IMR-90 (cell line): ENCODE data around the gene CACNA2D3. TPM values are rescaled to one million over a fixed set of nuclear protein-coding genes. Genes with fewer than 3 reads are reported as not detected.

Experiments used
- ATAC-seq: fragments of 200-7000 bp; cut with Tn5 transposase; 2 replicates; pipeline ENCODE4 v1.9.1; 2020; ENCODE audit warnings: low read depth, mild to moderate bottlenecking, moderate library complexity
- BruUV-seq: library from RNA; stranded (reverse); fragments of 400-500 nt; replicated peaks from 2 replicates; lab custom pipeline; 2021; lab: Mats Ljungman, UMichigan
- CTCF ChIA-PET: fragments of 300-600 bp; formaldehyde crosslinking; extraction: SDS; loops from one replicate; lab custom pipeline; 2021; ENCODE audit warnings: antibody characterized with exemption; lab: Yijun Ruan, JAX
- POLR2A ChIA-PET: fragments of 300-600 bp; sonication (Branson Sonifier 250); formaldehyde crosslinking; loops from one replicate; lab custom pipeline; 2022; ENCODE audit warnings: antibody characterized with exemption; ENCODE audit not compliant: unreplicated experiment; lab: Charles Lee
- DNase-seq: peaks from one replicate; pipeline ENCODE4 v3.0.0; 2013
- H2AFZ ChIP-seq: replicated peaks from 2 replicates; pipeline ENCODE3; 2013; ENCODE audit warnings: low read length, mild to moderate bottlenecking; ENCODE audit not compliant: poor library complexity
- H2AK5ac ChIP-seq: 2 replicates; pipeline ENCODE4 v1.6.1; 2013; ENCODE audit warnings: low read depth, low read length, inconsistent platforms
- H2AK9ac ChIP-seq: replicated peaks from 2 replicates; pipeline ENCODE3; 2013; ENCODE audit warnings: mild to moderate bottlenecking, low read depth, low read length, moderate library complexity; ENCODE audit not compliant: poor library complexity
- H2BK120ac ChIP-seq: 2 replicates; pipeline ENCODE4 v1.6.1; 2013; ENCODE audit warnings: low read depth, low read length, inconsistent platforms
- H2BK15ac ChIP-seq: 3 replicates; pipeline ENCODE4 v1.6.1; 2013; ENCODE audit warnings: low read depth, low read length, inconsistent platforms
- H2BK20ac ChIP-seq: 2 replicates; pipeline ENCODE4 v1.6.1; 2013; ENCODE audit warnings: low read depth, mild to moderate bottlenecking, inconsistent platforms, low read length, moderate library complexity
- H2BK5ac ChIP-seq: 2 replicates; pipeline ENCODE4 v1.6.1; 2013; ENCODE audit warnings: mild to moderate bottlenecking, low read depth, low read length, inconsistent platforms; ENCODE audit not compliant: poor library complexity, severe bottlenecking
- H3K14ac ChIP-seq: replicated peaks from 2 replicates; pipeline ENCODE4 v1.6.1; 2013; ENCODE audit warnings: low read depth, low read length, inconsistent platforms
- H3K18ac ChIP-seq: 2 replicates; pipeline ENCODE4 v1.6.1; 2013; ENCODE audit warnings: low read depth, low read length, control low read depth
- H3K23ac ChIP-seq: 2 replicates; pipeline ENCODE4 v1.6.1; 2013; ENCODE audit warnings: low read depth, low read length, inconsistent platforms
- H3K27ac ChIP-seq: 2 replicates; pipeline ENCODE4 v1.5.1; 2013; ENCODE audit warnings: mild to moderate bottlenecking, control low read depth, low read length; ENCODE audit not compliant: insufficient read depth
- H3K27me3 ChIP-seq: 2 replicates; pipeline ENCODE4 v1.6.1; 2013; ENCODE audit warnings: low read length; ENCODE audit not compliant: control insufficient read depth, insufficient read depth
- H3K36me3 ChIP-seq: 2 replicates; pipeline ENCODE4 v1.6.1; 2013; ENCODE audit warnings: low read length, mixed read lengths; ENCODE audit not compliant: control insufficient read depth, insufficient read depth
- H3K4ac ChIP-seq: 2 replicates; pipeline ENCODE4 v1.6.1; 2013; ENCODE audit warnings: low read depth, low read length, inconsistent platforms
- H3K4me1 ChIP-seq: 2 replicates; pipeline ENCODE4 v1.6.1; 2013; ENCODE audit warnings: low read length, mixed read lengths; ENCODE audit not compliant: control insufficient read depth, insufficient read depth
- H3K4me2 ChIP-seq: 2 replicates; pipeline ENCODE4 v1.6.1; 2013; ENCODE audit warnings: low read depth, mild to moderate bottlenecking, control low read depth, low read length, moderate library complexity
- H3K4me3 ChIP-seq: 2 replicates; pipeline ENCODE4 v1.5.1; 2013; ENCODE audit warnings: low read depth, mild to moderate bottlenecking, control low read depth, low read length, moderate library complexity; ENCODE audit not compliant: insufficient read depth
- H3K56ac ChIP-seq: 2 replicates; pipeline ENCODE4 v1.6.1; 2013; ENCODE audit warnings: low read length, inconsistent platforms; ENCODE audit not compliant: insufficient read depth; ENCODE audit errors: extremely low read depth
- H3K79me1 ChIP-seq, 2 experiments: 2 replicates each; pipeline ENCODE4 v1.6.1; 2013; ENCODE audit warnings: low read length in 2 of 2, inconsistent platforms in 1 of 2, low read depth in 1 of 2
- H3K9ac ChIP-seq: 2 replicates; pipeline ENCODE4 v1.6.1; 2013; ENCODE audit warnings: low read depth, low read length, control low read depth
- H3K9me1 ChIP-seq: 2 replicates; pipeline ENCODE4 v1.6.1; 2013; ENCODE audit warnings: low read length, inconsistent platforms; ENCODE audit not compliant: insufficient read depth
- H3K9me3 ChIP-seq: 2 replicates; pipeline ENCODE4 v1.6.1; 2013; ENCODE audit warnings: low read length; ENCODE audit not compliant: control insufficient read depth, insufficient read depth
- H4K20me1 ChIP-seq: 2 replicates; pipeline ENCODE4 v1.6.1; 2013; ENCODE audit warnings: low read length, inconsistent platforms; ENCODE audit not compliant: insufficient read depth
- H4K5ac ChIP-seq: 2 replicates; pipeline ENCODE4 v1.6.1; 2013; ENCODE audit warnings: mild to moderate bottlenecking, low read depth, low read length, control low read depth
- H4K8ac ChIP-seq, 2 experiments: 2 replicates each; pipeline ENCODE4 v1.6.1; 2013; ENCODE audit warnings: low read depth in 2 of 2, low read length in 2 of 2, control low read depth in 1 of 2, inconsistent platforms in 1 of 2
- H4K91ac ChIP-seq: 2 replicates; pipeline ENCODE4 v1.6.1; 2013; ENCODE audit warnings: low read depth, low read length, inconsistent platforms; ENCODE audit not compliant: insufficient read depth
- BHLHE40 ChIP-seq: fragments of 150-350 bp; IDR thresholded peaks from 2 replicates; pipeline ENCODE4 v1.6.1; 2016; ENCODE audit warnings: mild to moderate bottlenecking, low read depth, low read length
- WGBS, 2 experiments: methylation state at CpG; one replicate each; pipeline versions ENCODE4 v1.1.5 to v1.1.7; 2013; ENCODE audit warnings: missing lambda C conversion rate in 2 of 2; ENCODE audit not compliant: insufficient read length in 1 of 2; ENCODE audit errors: extremely low coverage in 2 of 2; 5-methylcytosine and 5-hydroxymethylcytosine counted together
- dilution Hi-C: fragments of 300-500 bp; cut with HindIII; formaldehyde crosslinking; loops from one replicate; pipeline ENCODE4 v1.14.3; 2018; ENCODE audit warnings: low sequenced_read_pairs; ENCODE audit not compliant: unreplicated experiment
- in situ Hi-C: fragments of 300-500 bp; cut with MboI; formaldehyde crosslinking; loops from 3 replicates; pipeline ENCODE4 v1.14.3; 2019; ENCODE audit warnings: low sequenced_read_pairs, inconsistent platforms, mixed read lengths
- intact Hi-C: fragments of 100-400 bp; cut with micrococcal nuclease; formaldehyde crosslinking; loops from 2 replicates; pipeline ENCODE4 v1.10.0; 2022
- polyA plus RNA-seq, 3 experiments: library from polyadenylated mRNA; depleted of rRNA; stranded (reverse); fragments of >200 nt; gene quantifications; 2 replicates each; pipeline ENCODE4 v1.2.3, GENCODE V29; 2012; ENCODE audit warnings: low replicate concordance in 1 of 3
- total RNA-seq: library from RNA; depleted of rRNA; stranded (reverse); fragments of >200 nt; gene quantifications from 2 replicates; pipeline ENCODE4 v1.2.3, GENCODE V29; 2012

The CACNA2D3 gene
- total and polyA plus RNA-seq, 2 of the 4 experiments (the other 2 are of a cell fraction): 0.36 to 0.41 TPM

DNA sequence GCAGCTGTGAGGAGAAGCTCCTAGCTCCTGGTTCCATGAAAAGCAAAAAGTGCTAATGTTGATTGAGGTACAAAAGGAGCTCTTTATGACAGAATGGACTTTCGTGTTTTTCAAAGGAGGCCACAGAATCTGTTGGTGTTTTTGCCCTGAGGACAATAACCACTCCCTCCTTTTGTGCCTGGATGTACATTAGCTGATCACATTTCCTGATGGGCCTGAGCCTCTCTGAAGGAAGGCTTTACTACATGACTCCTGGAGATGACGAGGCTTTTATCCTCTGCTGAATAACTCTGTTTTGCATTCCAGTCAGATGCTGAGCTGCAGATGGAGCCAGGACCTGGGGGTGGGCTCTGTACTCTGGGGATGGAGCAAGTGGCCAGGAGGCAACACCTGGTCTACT, 301.9 kb downstream of the CACNA2D3 start:
- Histone ChIP-seq H4K8ac (no peak overlapping the region), H2AK5ac (no peak overlapping the region), H2BK120ac (no peak overlapping the region), H3K79me1 (no peaks in the 10 kb centered on the region), H3K9me3 (no peaks in the 10 kb centered on the region), H3K4me1 (no peaks in the 10 kb centered on the region), H2BK20ac (no peak overlapping the region), H4K91ac (no peak overlapping the region), H4K5ac (no peak overlapping the region), H3K14ac (no peak overlapping the region), H3K4me2 (no peak overlapping the region), H4K20me1 (no peaks in the 10 kb centered on the region), H3K18ac (no peak overlapping the region), H2BK5ac (no peak overlapping the region), H2AK9ac (no peak overlapping the region), H3K27ac (no peak overlapping the region), H3K23ac (no peak overlapping the region), H3K56ac (no peak overlapping the region), H3K9ac (no peak overlapping the region), H3K27me3 (no peaks in the 10 kb centered on the region), H3K36me3 (no peaks in the 10 kb centered on the region), H2BK15ac (no peak overlapping the region), H2AFZ (no peak overlapping the region), H3K4me3 (no peak overlapping the region), H3K9me1 (no peaks in the 10 kb centered on the region), H3K4ac (no peak overlapping the region)
- DNase-seq: no peak
- POLR2A ChIA-PET: interaction anchor here (0.6 kb wide), 1 partner anchor 281 kb away, joined by 3 read pairs; no protein-coding TSS in a partner anchor
- no peak for ATAC-seq
- CTCF ChIA-PET: no interaction called here
- no TSS peak for BruUV-seq
- no peak for TF ChIP-seq BHLHE40
- dilution Hi-C loops (no loop called here), in situ Hi-C loops (loop anchor here (10.0 kb wide), 4 partner anchors 1061 to 1831 kb away; partner anchors contain the start of gene WNT5A), intact Hi-C loops (loop anchor here (10.0 kb wide), 1 partner anchor 489 kb away; no protein-coding TSS in a partner anchor)
- WGBS, 2 experiments: 30% methylated on average over 2 of the region's 2 CpGs; no CpG with 5 or more reads in 1 of the 2 experiments
